SK-N-SH (cell line): ENCODE measurements around the gene MAX. TPM values are rescaled to one million over a fixed set of nuclear protein-coding genes. Genes with fewer than 3 reads are reported as not detected.

Experiments
- CTCF ChIA-PET: fragments of 300-600, 350-600 bp; formaldehyde crosslinking; extraction: SDS; loops from one replicate; lab custom pipeline; 2021; lab: Yijun Ruan, JAX
- POLR2A ChIA-PET: fragments of 350-600 bp; sonication (Branson Sonifier 250); formaldehyde crosslinking; extraction: SDS; loops from one replicate; lab custom pipeline; 2020; ENCODE audit warnings: antibody characterized with exemption, inconsistent platforms; lab: Yijun Ruan, JAX
- DNase-seq: peaks from one replicate; pipeline ENCODE4 v3.0.0; 2012
- H2AFZ ChIP-seq: fragments of 200-600 bp; sonication (generic); 2 replicates; pipeline ENCODE4 v1.8.1; 2016; ENCODE audit warnings: antibody characterized with exemption, mild to moderate bottlenecking, low read depth
- H3F3A ChIP-seq: fragments of 200-600 bp; sonication (generic); replicated peaks from 2 replicates; pipeline ENCODE3; 2016; ENCODE audit warnings: antibody characterized with exemption, mild to moderate bottlenecking; ENCODE audit not compliant: insufficient read depth
- H3K27ac ChIP-seq, 2 experiments: fragments of 200-500 bp in 1 of 2; fragments of 200-600 bp in 1 of 2; sonication (Bioruptor generic) in 1 of 2; sonication (generic), shearing (Covaris generic) in 1 of 2; 2 replicates each; pipeline versions ENCODE4 v1.5.1 to v1.6.1; 2014 to 2016; ENCODE audit warnings: low read depth in 2 of 2, inconsistent platforms in 1 of 2, low read length in 1 of 2, mild to moderate bottlenecking in 1 of 2, mixed read lengths in 1 of 2
- H3K27me3 ChIP-seq: fragments of 200-600 bp; sonication (generic), shearing (Covaris generic); 2 replicates; pipeline ENCODE4 v1.6.1; 2016; ENCODE audit warnings: mixed run types; ENCODE audit not compliant: insufficient read depth
- H3K36me3 ChIP-seq, 2 experiments: fragments of 200-500 bp in 1 of 2; fragments of 200-600 bp in 1 of 2; sonication (Bioruptor generic) in 1 of 2; sonication (generic) in 1 of 2; replicated peaks in 1 of 2; 2 replicates each; pipeline versions ENCODE3 to v1.5.1; 2014 to 2016; ENCODE audit warnings: low read length in 1 of 2, mild to moderate bottlenecking in 1 of 2; ENCODE audit not compliant: insufficient read depth in 2 of 2, control insufficient read depth in 1 of 2
- H3K4me1 ChIP-seq, 2 experiments: fragments of 200-500 bp in 1 of 2; fragments of 200-600 bp in 1 of 2; sonication (Bioruptor generic) in 1 of 2; sonication (generic), shearing (Covaris generic) in 1 of 2; 2 replicates each; pipeline versions ENCODE4 v1.5.1 to v1.6.1; 2014 to 2016; ENCODE audit warnings: low read depth in 1 of 2, low read length in 1 of 2, mixed run types in 1 of 2; ENCODE audit not compliant: insufficient read depth in 2 of 2, control insufficient read depth in 1 of 2
- H3K4me2 ChIP-seq: fragments of 200-600 bp; sonication (generic), shearing (Covaris generic); 2 replicates; pipeline ENCODE4 v1.6.1; 2017; ENCODE audit warnings: mixed run types
- H3K4me3 ChIP-seq, 2 experiments: fragments of 200-500 bp in 1 of 2; fragments of 200-600 bp in 1 of 2; sonication (Bioruptor generic) in 1 of 2; sonication (generic), shearing (Covaris generic) in 1 of 2; 2 replicates each; pipeline versions ENCODE4 v1.5.1 to v1.8.1; 2014 to 2016; ENCODE audit warnings: low read depth in 2 of 2, inconsistent platforms in 1 of 2, low read length in 1 of 2, mild to moderate bottlenecking in 1 of 2, mixed read lengths in 1 of 2, moderate library complexity in 1 of 2
- H3K79me2 ChIP-seq: fragments of 200-600 bp; sonication (generic); 2 replicates; pipeline ENCODE4 v1.8.1; 2017; ENCODE audit warnings: mild to moderate bottlenecking; ENCODE audit not compliant: insufficient read depth
- H3K9ac ChIP-seq: fragments of 200-600 bp; sonication (generic); 2 replicates; pipeline ENCODE4 v1.6.1; 2017; ENCODE audit warnings: mixed run types
- H3K9me2 ChIP-seq: fragments of 200-600 bp; sonication (generic); 2 replicates; pipeline ENCODE4 v1.6.1; 2017; ENCODE audit warnings: mixed run types
- H3K9me3 ChIP-seq: fragments of 200-600 bp; sonication (generic); 2 replicates; pipeline ENCODE4 v1.6.1; 2017; ENCODE audit warnings: mixed run types, mild to moderate bottlenecking, moderate library complexity
- H4K20me1 ChIP-seq: fragments of 200-600 bp; sonication (generic); 2 replicates; pipeline ENCODE4 v1.6.1; 2017; ENCODE audit warnings: mild to moderate bottlenecking, mixed run types; ENCODE audit not compliant: insufficient read depth
- CHD2 ChIP-seq: fragments of 150-350 bp; IDR thresholded peaks from 2 replicates; pipeline ENCODE4 v1.6.1; 2018; ENCODE audit warnings: low read length; ENCODE audit not compliant: partially characterized antibody
- ELF1 ChIP-seq: IDR thresholded peaks from 2 replicates; pipeline ENCODE4 v1.4.0; 2012
- EZH2phosphoT487 ChIP-seq: fragments of 200-600 bp; sonication (generic); IDR thresholded peaks from 2 replicates; pipeline ENCODE4 v1.6.1; 2017; ENCODE audit warnings: low read depth, mixed run types, mild to moderate bottlenecking, antibody characterized with exemption, moderate library complexity, borderline replicate concordance
- FOSL2 ChIP-seq: IDR thresholded peaks from 2 replicates; pipeline ENCODE4 v1.4.0; 2012; ENCODE audit warnings: low read depth, mild to moderate bottlenecking, moderate library complexity, borderline replicate concordance
- FOXJ3 ChIP-seq: sonication (generic); formaldehyde crosslinking; IDR thresholded peaks from 2 replicates; pipeline ENCODE4 v1.5.1; 2020; ENCODE audit warnings: mild to moderate bottlenecking, missing genetic modification reagents
- GABPA ChIP-seq: IDR thresholded peaks from 2 replicates; pipeline ENCODE4 v1.4.0; 2012; ENCODE audit warnings: low read depth, mild to moderate bottlenecking
- JUND ChIP-seq: IDR thresholded peaks from 2 replicates; pipeline ENCODE4 v1.4.0; 2012
- MXI1 ChIP-seq: IDR thresholded peaks from 2 replicates; pipeline ENCODE4 v1.6.1; 2012; ENCODE audit warnings: mild to moderate bottlenecking, low read depth, low read length, improper control_type of control experiment
- NRF1 ChIP-seq: IDR thresholded peaks from 2 replicates; pipeline ENCODE4 v1.6.1; 2012; ENCODE audit warnings: low read depth, mild to moderate bottlenecking, low read length
- RFX5 ChIP-seq: IDR thresholded peaks from 2 replicates; pipeline ENCODE4 v1.6.1; 2012; ENCODE audit warnings: mild to moderate bottlenecking, improper control_type of control experiment, low read length
- RXRA ChIP-seq: IDR thresholded peaks from 2 replicates; pipeline ENCODE4 v1.4.0; 2012; ENCODE audit warnings: low read depth, mild to moderate bottlenecking, borderline replicate concordance
- SIN3A ChIP-seq: IDR thresholded peaks from 2 replicates; pipeline ENCODE4 v1.6.1; 2012; ENCODE audit warnings: low read depth, mild to moderate bottlenecking, low read length, moderate library complexity, borderline replicate concordance
- SMC3 ChIP-seq: IDR thresholded peaks from 2 replicates; pipeline ENCODE4 v1.6.1; 2012; ENCODE audit warnings: low read depth, low read length, improper control_type of control experiment
- TAF1 ChIP-seq: IDR thresholded peaks from 2 replicates; pipeline ENCODE4 v1.6.1; 2012; ENCODE audit warnings: low read depth, mild to moderate bottlenecking, low read length, moderate library complexity, borderline replicate concordance
- TCF12 ChIP-seq: IDR thresholded peaks from 2 replicates; pipeline ENCODE4 v1.4.0; 2012
- TEAD4 ChIP-seq: IDR thresholded peaks from 2 replicates; pipeline ENCODE4 v1.4.0; 2012; ENCODE audit warnings: mild to moderate bottlenecking, borderline replicate concordance; ENCODE audit not compliant: insufficient read depth
- YY1 ChIP-seq: IDR thresholded peaks from 2 replicates; pipeline ENCODE4 v1.4.0; 2012; ENCODE audit warnings: low read depth, mild to moderate bottlenecking
- WGBS: methylation state at CpG from one replicate; pipeline ENCODE4 v1.1.6; 2017; ENCODE audit warnings: low lambda C conversion rate; 5-methylcytosine and 5-hydroxymethylcytosine counted together
- polyA plus RNA-seq, 3 experiments: library from polyadenylated mRNA; depleted of rRNA; stranded (reverse); fragments of >200 nt; gene quantifications; 2 replicates each; pipeline ENCODE4 v1.2.3, GENCODE V29; 2012
- TF ChIP-seq, protein P1 (sequence below): IDR thresholded peaks from 2 replicates; pipeline ENCODE4; 2012
- TF ChIP-seq, protein P2 (sequence below): IDR thresholded peaks from 2 replicates; pipeline ENCODE4 v1.4.0; 2012; ENCODE audit warnings: low read depth
- TF ChIP-seq, protein P3 (sequence below): IDR thresholded peaks from 2 replicates; pipeline ENCODE4 v1.4.0; 2012; ENCODE audit warnings: low read depth, borderline replicate concordance
- TF ChIP-seq, protein P4 (sequence below): IDR thresholded peaks from 2 replicates; pipeline ENCODE4 v1.6.1; 2012; ENCODE audit warnings: mild to moderate bottlenecking, low read depth, low read length, moderate library complexity
- TF ChIP-seq, protein P5 (sequence below): IDR thresholded peaks from 2 replicates; pipeline ENCODE4 v1.4.0; 2012; ENCODE audit warnings: low read depth, borderline replicate concordance

Gene MAX
- polyA plus RNA-seq, 1 of the 3 experiments (the other 2 are of a cell fraction) = 103 TPM

DNA sequence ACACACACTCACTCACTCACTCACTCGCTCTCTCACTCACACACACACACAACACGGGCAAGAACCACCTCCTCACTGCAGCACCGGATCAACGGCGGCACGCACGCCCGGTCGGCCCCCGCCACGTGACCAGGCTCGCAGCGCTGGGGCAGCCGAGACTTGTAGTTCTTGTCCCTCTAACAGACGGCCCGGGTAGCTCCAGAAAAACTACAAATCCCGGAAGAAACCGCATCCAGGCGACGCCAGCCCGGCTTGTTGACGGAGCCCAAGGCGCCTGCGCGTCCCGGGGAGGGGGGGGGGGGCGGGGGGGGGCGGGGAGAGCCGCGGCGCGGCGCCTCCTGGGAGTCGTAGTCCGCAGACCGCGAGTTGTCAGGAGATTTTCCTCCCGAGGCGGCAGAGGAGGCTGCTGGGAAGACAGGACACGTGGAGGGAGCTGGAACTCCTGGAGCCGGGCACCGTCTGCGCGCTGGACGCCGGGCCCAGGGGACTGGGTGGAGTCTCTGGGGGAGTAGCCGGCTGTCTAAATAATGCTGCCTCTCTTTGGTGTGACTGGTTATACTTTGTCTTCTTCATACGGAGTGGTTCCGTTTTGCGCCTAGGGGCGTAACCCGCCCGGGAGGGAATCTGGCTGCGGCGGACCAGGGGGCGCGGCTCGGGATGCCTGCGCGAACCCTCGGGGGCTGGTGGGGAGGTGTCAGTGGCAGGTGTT is at the start of gene MAX (continued):
- TF ChIP-seq, protein P1, sequence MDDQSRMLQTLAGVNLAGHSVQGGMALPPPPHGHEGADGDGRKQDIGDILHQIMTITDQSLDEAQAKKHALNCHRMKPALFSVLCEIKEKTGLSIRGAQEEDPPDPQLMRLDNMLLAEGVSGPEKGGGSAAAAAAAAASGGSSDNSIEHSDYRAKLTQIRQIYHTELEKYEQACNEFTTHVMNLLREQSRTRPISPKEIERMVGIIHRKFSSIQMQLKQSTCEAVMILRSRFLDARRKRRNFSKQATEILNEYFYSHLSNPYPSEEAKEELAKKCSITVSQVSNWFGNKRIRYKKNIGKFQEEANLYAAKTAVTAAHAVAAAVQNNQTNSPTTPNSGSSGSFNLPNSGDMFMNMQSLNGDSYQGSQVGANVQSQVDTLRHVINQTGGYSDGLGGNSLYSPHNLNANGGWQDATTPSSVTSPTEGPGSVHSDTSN = no peak
- TF ChIP-seq FOXJ3 (CRISPR knock-in tag) (no peak), SIN3A (peak; percentile 84), MXI1 (peak; percentile 99), ELF1 (no peak), RFX5 (no peak), GABPA (peak; percentile 17; the same call in 1 of the 2 replicates), EZH2phosphoT487 (no peak), TCF12 (no peak), YY1 (no peak), TAF1 (peak; percentile 68), CHD2 (peak; percentile 63)
- TF ChIP-seq, protein P2, sequence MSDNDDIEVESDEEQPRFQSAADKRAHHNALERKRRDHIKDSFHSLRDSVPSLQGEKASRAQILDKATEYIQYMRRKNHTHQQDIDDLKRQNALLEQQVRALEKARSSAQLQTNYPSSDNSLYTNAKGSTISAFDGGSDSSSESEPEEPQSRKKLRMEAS = peak; percentile 98

DNA sequence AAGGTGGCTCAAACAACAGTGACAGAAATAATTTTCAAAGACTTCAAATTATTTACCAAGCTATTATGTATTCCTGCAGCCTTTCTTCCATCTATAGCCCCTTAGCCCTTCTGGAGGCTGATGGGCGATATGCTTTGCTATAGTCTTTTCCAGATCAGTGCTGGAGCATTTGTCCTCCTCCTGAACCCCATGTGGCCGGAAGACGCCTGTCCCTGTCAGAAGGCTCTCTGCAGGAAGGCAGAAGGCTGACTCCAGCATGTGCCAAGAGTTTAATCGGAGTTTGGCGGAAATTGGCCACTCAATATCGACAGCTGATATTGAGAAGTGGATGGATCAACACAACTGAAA is 49.3 kb upstream of the MAX start:
- Histone ChIP-seq H3K9ac (no peak overlapping the region), H3K4me3 (no peak overlapping the region), H2AFZ (no peak overlapping the region), H3K9me3 (no peaks in the 10 kb centered on the region), H4K20me1 (no peaks in the 10 kb centered on the region), H3K9me2 (no peaks in the 10 kb centered on the region), H3K27ac (no peak overlapping the region), H3K4me2 (no peak overlapping the region), H3K27me3 (no peaks in the 10 kb centered on the region), H3K79me2 (no peaks in the 10 kb centered on the region), H3F3A (no peaks in the 10 kb centered on the region), H3K4me1 (no peaks in the 10 kb centered on the region), H3K36me3 (no peaks in the 10 kb centered on the region)
- WGBS = 91% methylated on average over 6 of the region's 6 CpGs
- CTCF ChIA-PET = interaction anchor here (1.1 kb wide), 1 partner anchor 13 kb away, joined by 3 read pairs; no protein-coding TSS in a partner anchor
- DNase-seq = no peak
- POLR2A ChIA-PET = no interaction called here
- TF ChIP-seq FOSL2 (no peak), TEAD4 (no peak), SMC3 (no peak), ELF1 (no peak), JUND (no peak), NRF1 (no peak), RXRA (no peak), GABPA (no peak), MXI1 (no peak)
- TF ChIP-seq, protein P3, sequence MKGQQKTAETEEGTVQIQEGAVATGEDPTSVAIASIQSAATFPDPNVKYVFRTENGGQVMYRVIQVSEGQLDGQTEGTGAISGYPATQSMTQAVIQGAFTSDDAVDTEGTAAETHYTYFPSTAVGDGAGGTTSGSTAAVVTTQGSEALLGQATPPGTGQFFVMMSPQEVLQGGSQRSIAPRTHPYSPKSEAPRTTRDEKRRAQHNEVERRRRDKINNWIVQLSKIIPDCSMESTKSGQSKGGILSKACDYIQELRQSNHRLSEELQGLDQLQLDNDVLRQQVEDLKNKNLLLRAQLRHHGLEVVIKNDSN = no peak
- TF ChIP-seq, protein P4, sequence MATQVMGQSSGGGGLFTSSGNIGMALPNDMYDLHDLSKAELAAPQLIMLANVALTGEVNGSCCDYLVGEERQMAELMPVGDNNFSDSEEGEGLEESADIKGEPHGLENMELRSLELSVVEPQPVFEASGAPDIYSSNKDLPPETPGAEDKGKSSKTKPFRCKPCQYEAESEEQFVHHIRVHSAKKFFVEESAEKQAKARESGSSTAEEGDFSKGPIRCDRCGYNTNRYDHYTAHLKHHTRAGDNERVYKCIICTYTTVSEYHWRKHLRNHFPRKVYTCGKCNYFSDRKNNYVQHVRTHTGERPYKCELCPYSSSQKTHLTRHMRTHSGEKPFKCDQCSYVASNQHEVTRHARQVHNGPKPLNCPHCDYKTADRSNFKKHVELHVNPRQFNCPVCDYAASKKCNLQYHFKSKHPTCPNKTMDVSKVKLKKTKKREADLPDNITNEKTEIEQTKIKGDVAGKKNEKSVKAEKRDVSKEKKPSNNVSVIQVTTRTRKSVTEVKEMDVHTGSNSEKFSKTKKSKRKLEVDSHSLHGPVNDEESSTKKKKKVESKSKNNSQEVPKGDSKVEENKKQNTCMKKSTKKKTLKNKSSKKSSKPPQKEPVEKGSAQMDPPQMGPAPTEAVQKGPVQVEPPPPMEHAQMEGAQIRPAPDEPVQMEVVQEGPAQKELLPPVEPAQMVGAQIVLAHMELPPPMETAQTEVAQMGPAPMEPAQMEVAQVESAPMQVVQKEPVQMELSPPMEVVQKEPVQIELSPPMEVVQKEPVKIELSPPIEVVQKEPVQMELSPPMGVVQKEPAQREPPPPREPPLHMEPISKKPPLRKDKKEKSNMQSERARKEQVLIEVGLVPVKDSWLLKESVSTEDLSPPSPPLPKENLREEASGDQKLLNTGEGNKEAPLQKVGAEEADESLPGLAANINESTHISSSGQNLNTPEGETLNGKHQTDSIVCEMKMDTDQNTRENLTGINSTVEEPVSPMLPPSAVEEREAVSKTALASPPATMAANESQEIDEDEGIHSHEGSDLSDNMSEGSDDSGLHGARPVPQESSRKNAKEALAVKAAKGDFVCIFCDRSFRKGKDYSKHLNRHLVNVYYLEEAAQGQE = no peak
- TF ChIP-seq, protein P5, sequence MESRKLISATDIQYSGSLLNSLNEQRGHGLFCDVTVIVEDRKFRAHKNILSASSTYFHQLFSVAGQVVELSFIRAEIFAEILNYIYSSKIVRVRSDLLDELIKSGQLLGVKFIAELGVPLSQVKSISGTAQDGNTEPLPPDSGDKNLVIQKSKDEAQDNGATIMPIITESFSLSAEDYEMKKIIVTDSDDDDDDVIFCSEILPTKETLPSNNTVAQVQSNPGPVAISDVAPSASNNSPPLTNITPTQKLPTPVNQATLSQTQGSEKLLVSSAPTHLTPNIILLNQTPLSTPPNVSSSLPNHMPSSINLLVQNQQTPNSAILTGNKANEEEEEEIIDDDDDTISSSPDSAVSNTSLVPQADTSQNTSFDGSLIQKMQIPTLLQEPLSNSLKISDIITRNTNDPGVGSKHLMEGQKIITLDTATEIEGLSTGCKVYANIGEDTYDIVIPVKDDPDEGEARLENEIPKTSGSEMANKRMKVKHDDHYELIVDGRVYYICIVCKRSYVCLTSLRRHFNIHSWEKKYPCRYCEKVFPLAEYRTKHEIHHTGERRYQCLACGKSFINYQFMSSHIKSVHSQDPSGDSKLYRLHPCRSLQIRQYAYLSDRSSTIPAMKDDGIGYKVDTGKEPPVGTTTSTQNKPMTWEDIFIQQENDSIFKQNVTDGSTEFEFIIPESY = no peak
- TF ChIP-seq, protein P2 = no peak
